NCI-H748 (cell line): ENCODE measurements around the gene SLC35F1.

Experiments used
- DNase-seq: peaks from one replicate; lab custom pipeline; 2025; ENCODE audit not compliant: unreplicated experiment; lab: John Stamatoyannopoulos, UW

The SLC35F1 gene

GRCh38 chr6:118186672-118187567 is 279.9 kb downstream of the SLC35F1 start:
- DNase-seq, result no peak

- DNase-seq, result no peak
Observed at GRCh38 chr6:118187568-118188164, 280.6 kb downstream of the SLC35F1 start.

GRCh38 chr6:118188561-118188960 is 281.5 kb downstream of the SLC35F1 start:
- DNase-seq, result no peak

GRCh38 chr6:118197539-118197938 is 290.5 kb downstream of the SLC35F1 start:
- DNase-seq, result no peak

GRCh38 chr6:118198746-118199145 is 291.7 kb downstream of the SLC35F1 start:
- no peak for DNase-seq

- no peak for DNase-seq
Observed at GRCh38 chr6:118200160-118200559, 293.1 kb downstream of the SLC35F1 start.

GRCh38 chr6:118202517-118202916 is 295.5 kb downstream of the SLC35F1 start:
- DNase-seq, result no peak

- no peak for DNase-seq
Observed at GRCh38 chr6:118203545-118203944, 296.5 kb downstream of the SLC35F1 start.

GRCh38 chr6:118206221-118206620 is 299.2 kb downstream of the SLC35F1 start:
- no peak for DNase-seq

GRCh38 chr6:118207947-118208346 is 300.9 kb downstream of the SLC35F1 start:
- peak; percentile 8 for DNase-seq

- DNase-seq, result no peak
Observed at GRCh38 chr6:118212451-118213173, 305.5 kb downstream of the SLC35F1 start.

GRCh38 chr6:118215269-118215668 is 308.2 kb downstream of the SLC35F1 start:
- DNase-seq, result peak; percentile 52

- DNase-seq, result no peak
Observed at GRCh38 chr6:118216751-118217150, 309.7 kb downstream of the SLC35F1 start.

- DNase-seq, result no peak
Observed at GRCh38 chr6:118218156-118218555, 311.1 kb downstream of the SLC35F1 start.

- DNase-seq, result no peak
Observed at GRCh38 chr6:118220429-118221128, 313.5 kb downstream of the SLC35F1 start.

- DNase-seq, result no peak
Observed at GRCh38 chr6:118223316-118223715, 316.3 kb downstream of the SLC35F1 start.

GRCh38 chr6:118228886-118229285 is 321.8 kb downstream of the SLC35F1 start:
- DNase-seq, result no peak

- no peak for DNase-seq
Observed at GRCh38 chr6:118240878-118241528, 333.9 kb downstream of the SLC35F1 start.

- no peak for DNase-seq
Observed at GRCh38 chr6:118246406-118246805, 339.3 kb downstream of the SLC35F1 start.

- DNase-seq, result no peak
Observed at GRCh38 chr6:118248171-118248570, 341.1 kb downstream of the SLC35F1 start.

- peak; percentile 71 for DNase-seq
Observed at GRCh38 chr6:118249680-118250079, 342.6 kb downstream of the SLC35F1 start.
